Hematopoietic multipotent progenitor cell treated with erythropoietin and hydrocortisone succinate and interleukin-3 and kit ligand, for 4 days (in vitro differentiated cells): ENCODE results near the gene OR51L1.
A peak's percentile ranks its signal among the peaks of the same experiment; 100 is the strongest.
"Not testable (repeated sequence)": the region's sequence is repeated elsewhere in the genome, so short reads cannot be mapped to it uniquely, and the experiment has no call there.

ENCODE experiments used
- DNase-seq: peaks from one replicate; pipeline ENCODE4 v3.0.0-alpha.2; 2015

The OR51L1 gene

GRCh38 chr11:4994551-4994950 is at the start of gene OR51L1:
OR51L1 (plus strand) TSS chr11:4994851; CDS start chr11:4998983, 4,132 bp downstream.
- DNase-seq: no peak

DNA sequence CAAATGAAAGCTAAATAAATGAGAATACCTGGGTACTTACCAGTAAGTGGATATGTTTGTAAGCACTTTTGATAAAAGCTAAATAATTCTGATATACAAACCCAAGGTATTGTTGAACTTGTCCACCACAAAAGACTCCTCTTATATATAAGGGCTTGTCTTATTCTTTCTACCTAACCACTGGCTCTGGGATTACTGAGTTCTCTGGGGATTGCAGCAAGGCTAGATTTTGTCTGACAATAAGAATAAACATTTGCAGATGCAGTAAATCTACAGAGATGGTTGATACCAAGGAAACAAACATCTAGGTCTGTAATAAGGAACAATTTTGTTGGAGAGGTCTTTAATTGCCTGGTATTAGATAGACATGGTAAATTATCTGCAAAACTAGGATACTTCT is 47.1 kb upstream of the OR51L1 start, which contains the start of gene OR51A4:
OR51A4 (minus strand) TSS at position 101 of the 400 bp plus-strand sequence. CDS start 505 bp downstream, outside the sequence.
- no peak for DNase-seq

GRCh38 chr11:4955613-4956012 is 39.0 kb upstream of the OR51L1 start, which contains the start of gene OR51A2:
OR51A2 (minus strand) TSS chr11:4955713; CDS start chr11:4955713, 0 bp downstream.
- not testable (repeated sequence) for DNase-seq

- no peak for DNase-seq
These were observed 37.3 kb upstream of the OR51L1 start for GRCh38 chr11:4957396-4957795.

DNA sequence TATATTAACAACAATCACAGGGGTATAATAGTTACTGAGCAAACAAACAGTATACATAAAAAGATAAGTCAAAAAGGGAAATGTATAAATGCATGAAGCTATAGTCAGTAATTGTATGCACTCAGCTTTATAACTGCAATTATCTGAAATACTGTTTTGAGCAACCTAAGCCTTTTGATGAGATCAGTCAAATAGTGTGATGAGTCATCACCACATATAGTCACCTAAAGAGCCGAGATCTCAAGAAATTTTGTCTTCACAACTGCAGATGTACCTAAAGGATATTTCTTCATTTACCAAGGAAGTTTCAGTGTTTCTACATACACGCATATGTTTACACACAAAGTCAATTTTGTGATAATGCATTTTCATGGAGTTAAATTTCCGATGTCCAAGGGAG is 33.8 kb upstream of the OR51L1 start:
- no peak for DNase-seq

DNA sequence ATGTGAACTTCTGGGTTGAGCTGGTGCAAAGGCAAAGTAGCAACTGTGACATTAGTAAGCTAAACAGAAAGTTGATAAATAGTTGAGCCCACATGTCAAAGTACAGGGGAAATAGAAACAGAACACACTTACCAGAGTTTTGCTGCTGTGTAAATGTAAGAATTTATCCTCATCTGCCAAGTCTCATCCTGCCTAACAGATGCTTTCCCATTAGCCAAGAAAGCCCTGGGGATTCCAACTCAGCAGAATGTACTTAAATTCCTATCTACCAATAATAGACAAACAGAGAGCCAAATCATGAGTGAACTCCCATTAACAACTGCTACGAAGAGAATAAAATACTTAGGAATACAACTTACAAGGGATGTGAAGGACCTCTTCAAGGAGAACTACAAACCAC is 31.8 kb upstream of the OR51L1 start:
- DNase-seq: no peak

DNA sequence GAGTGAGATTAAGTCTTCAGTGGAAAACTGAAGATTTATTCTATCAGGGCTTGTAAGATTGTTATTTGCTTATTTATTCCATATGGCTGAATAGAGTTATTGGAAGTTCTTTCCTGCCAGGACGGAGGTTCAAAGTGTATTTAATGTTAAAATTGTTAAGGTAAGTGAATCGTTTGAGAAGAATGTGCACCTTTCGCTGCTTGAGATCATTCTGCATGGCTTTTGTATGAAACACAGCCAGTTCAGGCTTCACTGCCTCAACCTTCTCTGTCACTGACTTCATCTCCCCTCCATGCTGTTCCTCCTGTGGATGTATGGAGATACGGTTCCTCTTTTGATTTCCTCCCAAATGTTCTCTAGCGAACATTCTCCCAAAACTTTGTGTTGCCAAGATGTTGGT is 19.2 kb upstream of the OR51L1 start:
- no peak for DNase-seq

DNA sequence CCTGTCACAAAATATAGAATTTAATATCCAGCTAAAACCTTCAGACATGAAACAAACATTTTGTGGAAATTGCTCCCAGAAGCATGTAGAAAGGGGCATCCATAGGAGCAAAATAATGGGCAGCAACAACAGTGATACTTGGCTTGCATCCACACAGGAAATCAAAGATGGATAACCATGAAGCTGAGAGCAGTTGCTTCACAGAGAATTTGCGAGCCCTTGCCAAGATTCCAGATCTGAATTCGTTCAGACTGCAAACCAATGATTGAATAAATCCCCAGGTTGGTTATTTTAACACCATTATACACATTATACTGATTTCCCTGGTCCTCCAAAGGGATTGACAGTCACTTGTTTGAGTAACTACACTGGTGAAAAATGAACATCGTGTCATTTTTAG is 15.6 kb upstream of the OR51L1 start:
- no peak for DNase-seq

- DNase-seq: no peak
These were observed 12.0 kb upstream of the OR51L1 start for GRCh38 chr11:4982678-4983077.

DNA sequence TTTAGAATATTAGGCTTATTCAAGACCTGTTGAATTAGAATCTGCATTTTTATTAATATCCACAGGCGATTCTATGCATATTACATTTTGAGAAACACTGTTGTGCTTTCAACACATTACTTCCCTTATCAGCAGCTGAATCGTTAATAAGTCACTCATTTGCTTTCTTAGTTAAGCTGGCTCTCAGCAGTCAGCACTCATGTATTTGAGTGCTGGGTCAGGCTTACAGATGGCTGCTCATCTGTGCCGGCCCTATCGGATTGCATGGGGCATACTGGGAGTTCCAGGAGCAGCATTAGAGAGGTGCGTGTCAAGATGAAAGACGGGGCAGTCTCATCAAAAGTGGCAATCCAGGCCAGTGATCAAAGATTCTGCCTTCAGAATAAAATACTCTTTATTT is 10.8 kb upstream of the OR51L1 start:
- no peak for DNase-seq

- DNase-seq: peak; percentile 71
These were observed 3.6 kb upstream of the OR51L1 start for GRCh38 chr11:4991060-4991459.

DNA sequence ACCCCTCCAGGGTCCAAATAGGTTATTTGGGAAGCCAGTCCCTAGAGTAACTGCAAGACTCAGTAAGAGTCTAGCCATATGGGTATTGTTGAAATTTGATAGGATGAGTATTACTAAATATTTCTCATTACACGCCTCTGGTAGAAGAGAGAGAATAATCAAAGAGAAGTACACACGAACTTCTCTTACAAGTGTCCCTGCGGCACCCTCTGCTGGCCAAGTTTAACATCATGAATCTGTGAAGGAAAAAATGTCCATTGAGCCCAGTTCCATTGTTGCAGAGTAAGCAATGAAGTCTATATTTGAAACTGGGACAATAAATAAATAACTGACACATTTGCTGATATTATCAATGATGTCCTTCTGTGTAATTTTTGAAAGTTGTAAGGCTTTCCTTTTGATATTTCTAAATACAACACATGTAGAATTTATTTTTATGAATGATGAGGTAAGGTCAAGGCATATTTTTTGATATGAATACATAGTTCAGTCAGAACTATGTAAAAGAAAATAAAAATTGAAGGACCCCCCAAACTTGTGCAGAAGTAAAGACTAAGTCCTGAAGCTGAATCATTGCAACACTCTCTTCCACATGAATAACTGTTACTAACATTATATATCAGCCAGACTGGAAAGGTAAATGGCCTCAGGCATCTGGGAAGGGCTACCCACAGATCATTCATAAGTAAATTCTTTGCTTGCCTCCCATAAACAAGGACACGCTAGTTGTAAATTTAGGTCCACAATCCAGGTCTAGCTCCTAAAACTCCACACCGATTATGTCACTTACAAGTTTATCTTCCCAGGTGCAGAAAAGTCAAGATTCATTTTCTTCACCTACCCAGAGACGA is 10.0 kb downstream of the OR51L1 start:
- DNase-seq: peak; percentile 82

- peak; percentile 14 for DNase-seq
These were observed 12.9 kb downstream of the OR51L1 start for GRCh38 chr11:5007561-5007960.

DNA sequence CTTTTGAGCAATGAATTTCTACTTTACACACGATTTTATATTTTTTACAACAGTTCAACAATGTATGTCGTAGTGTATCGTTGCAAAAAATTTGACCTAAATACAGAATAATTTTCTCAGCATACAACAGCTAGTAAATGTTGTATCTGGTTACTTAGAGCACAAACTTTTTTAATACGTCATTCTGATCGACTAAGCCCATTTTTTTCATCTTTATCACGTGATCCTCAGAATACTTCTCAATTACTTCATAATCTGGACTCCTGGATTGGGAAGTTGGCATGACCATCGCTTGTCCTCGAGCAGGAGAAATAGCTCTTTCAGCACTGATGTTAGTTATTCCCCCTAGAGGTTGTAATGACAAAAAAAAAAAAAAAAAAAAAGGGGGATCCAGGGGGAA is 16.6 kb downstream of the OR51L1 start:
- DNase-seq: no peak

- no peak for DNase-seq
These were observed 18.4 kb downstream of the OR51L1 start for GRCh38 chr11:5013012-5013411.

GRCh38 chr11:5021996-5022395 is 27.3 kb downstream of the OR51L1 start:
- no peak for DNase-seq

DNA sequence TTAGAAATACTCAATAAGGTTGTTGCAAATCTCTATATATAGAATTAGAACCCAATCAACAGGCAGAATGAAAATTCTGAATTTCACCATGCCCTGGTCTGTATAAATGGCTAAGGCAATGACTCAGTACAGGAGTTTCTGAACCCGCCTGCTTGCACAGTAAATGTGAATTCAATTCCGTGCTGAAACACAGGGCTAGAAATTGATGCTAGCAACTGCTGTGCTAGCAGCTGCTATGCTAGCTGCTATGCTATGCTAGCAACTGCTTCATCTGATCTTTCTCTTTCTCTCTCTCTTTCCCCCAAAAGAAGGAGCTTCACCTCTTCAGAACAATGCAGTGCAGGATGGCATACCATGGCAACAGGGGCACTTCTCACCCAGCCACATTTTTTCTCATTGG is 42.0 kb downstream of the OR51L1 start:
- DNase-seq: no peak

GRCh38 chr11:5037926-5038325 is 43.3 kb downstream of the OR51L1 start:
- DNase-seq: no peak

DNA sequence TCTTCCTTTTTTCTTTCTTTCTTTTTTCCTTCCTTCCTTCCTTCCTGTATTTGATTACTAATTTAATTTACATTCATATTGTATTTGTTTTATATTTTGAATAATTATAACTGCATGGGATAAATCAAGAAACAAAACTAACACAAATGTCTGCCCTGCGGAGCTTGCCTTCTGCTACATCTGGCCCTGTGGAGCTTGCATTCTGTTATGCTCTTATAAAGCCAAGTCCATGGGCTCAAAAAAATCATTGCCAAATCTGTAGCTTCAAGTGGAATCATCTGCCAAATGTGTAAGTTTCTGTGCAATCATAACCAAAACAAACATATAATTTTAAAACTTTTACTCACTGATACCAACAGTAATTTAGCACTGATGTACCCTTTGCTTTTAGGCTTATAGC is 43.7 kb downstream of the OR51L1 start:
- DNase-seq: no peak

GRCh38 chr11:5040876-5041275 is 46.2 kb downstream of the OR51L1 start:
- no peak for DNase-seq

DNA sequence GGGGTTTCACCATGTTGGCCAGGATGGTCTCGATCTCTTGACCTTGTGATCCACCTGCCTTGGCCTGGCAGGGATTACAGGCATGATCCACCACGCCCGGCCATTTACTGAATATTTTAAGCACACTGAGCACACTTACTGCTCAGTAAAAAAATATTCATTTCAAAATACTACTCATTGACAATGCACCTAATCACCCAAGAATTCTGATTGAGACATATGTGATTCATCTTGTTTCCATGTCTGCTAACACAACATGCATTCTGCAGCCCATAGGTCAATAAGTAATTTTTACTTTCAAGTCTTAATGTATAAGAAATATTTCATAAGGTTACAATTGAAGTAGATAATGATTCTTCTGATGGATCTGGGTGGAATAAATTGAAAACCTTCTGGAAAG is 47.4 kb downstream of the OR51L1 start:
- DNase-seq: no peak

GRCh38 chr11:5043380-5043779 is 48.7 kb downstream of the OR51L1 start:
- no peak for DNase-seq

DNA sequence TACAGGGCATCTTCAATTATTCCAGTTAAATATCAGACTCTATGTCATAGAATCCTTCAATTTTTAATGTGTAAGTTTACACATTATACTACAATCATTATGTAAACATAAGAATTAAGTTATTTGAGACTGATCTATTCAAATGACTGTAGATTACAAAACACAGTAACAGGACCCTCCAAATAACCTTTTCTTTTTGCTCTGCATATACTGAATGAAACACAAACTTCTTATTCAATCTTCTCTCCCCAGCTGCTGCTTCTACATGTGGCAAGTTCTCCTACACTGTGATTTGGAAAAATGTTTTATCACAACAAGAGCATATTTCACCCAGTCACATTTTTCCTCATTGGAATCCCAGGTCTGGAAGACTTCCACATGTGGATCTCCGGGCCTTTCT is 51.6 kb downstream of the OR51L1 start, which contains the start of gene OR52J3:
OR52J3 (plus strand) TSS at position 301 of the 400 bp plus-strand sequence; CDS start at position 301, 0 bp downstream.
- no peak for DNase-seq

DNA sequence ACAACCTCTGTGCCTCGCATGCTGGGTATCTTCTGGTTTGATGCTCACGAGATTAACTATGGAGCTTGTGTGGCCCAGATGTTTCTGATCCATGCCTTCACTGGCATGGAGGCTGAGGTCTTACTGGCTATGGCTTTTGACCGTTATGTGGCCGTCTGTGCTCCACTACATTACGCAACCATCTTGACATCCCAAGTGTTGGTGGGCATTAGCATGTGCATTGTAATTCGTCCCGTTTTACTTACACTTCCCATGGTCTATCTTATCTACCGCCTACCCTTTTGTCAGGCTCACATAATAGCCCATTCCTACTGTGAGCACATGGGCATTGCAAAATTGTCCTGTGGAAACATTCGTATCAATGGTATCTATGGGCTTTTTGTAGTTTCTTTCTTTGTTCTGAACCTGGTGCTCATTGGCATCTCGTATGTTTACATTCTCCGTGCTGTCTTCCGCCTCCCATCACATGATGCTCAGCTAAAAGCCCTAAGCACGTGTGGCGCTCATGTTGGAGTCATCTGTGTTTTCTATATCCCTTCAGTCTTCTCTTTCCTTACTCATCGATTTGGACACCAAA is 52.2 kb downstream of the OR51L1 start:
- no peak for DNase-seq
